ENCODE measurements around the gene FSTL5.

- TF ChIP-seq CTCF (IDR thresholded peaks at IDR 0.05) (no peak), ZFX (IDR thresholded peaks at IDR 0.05; ENCODE audit: borderline replicate concordance) (no peak)
Observed at GRCh38 chr4:161651586-161651985, 512.2 kb downstream of the FSTL5 start.
